Mesodermal cell (in vitro differentiated cells): Measurements from ENCODE around the gene SHB.

Experiments used
- H3K27ac ChIP-seq: 2 replicates; pipeline ENCODE4 v1.7.0; 2013; ENCODE audit warnings: mild to moderate bottlenecking, low read depth, low read length, moderate library complexity; ENCODE audit not compliant: severe bottlenecking
- H3K36me3 ChIP-seq: 2 replicates; pipeline ENCODE4 v1.7.1; 2013; ENCODE audit warnings: mild to moderate bottlenecking, low read length, moderate library complexity; ENCODE audit not compliant: control insufficient read depth, insufficient read depth
- H3K4me1 ChIP-seq: one replicate; pipeline ENCODE4 v1.7.1; 2013; ENCODE audit warnings: mild to moderate bottlenecking, low read length; ENCODE audit not compliant: insufficient read depth, control insufficient read depth, poor library complexity, severe bottlenecking
- H3K4me3 ChIP-seq: 2 replicates; pipeline ENCODE4 v1.7.0; 2013; ENCODE audit warnings: low read length, control low read depth, mild to moderate bottlenecking; ENCODE audit not compliant: insufficient read depth, poor library complexity, severe bottlenecking; ENCODE audit errors: extremely low read depth
- H3K9me3 ChIP-seq: 2 replicates; pipeline ENCODE4 v1.7.1; 2013; ENCODE audit warnings: mild to moderate bottlenecking, low read length, moderate library complexity; ENCODE audit not compliant: control insufficient read depth
- WGBS, 2 experiments: methylation state at CpG; one replicate each; pipeline ENCODE4 v1.1.5; 2013; ENCODE audit warnings: missing lambda C conversion rate in 2 of 2; ENCODE audit not compliant: insufficient coverage in 2 of 2; 5-methylcytosine and 5-hydroxymethylcytosine counted together

Gene SHB

DNA sequence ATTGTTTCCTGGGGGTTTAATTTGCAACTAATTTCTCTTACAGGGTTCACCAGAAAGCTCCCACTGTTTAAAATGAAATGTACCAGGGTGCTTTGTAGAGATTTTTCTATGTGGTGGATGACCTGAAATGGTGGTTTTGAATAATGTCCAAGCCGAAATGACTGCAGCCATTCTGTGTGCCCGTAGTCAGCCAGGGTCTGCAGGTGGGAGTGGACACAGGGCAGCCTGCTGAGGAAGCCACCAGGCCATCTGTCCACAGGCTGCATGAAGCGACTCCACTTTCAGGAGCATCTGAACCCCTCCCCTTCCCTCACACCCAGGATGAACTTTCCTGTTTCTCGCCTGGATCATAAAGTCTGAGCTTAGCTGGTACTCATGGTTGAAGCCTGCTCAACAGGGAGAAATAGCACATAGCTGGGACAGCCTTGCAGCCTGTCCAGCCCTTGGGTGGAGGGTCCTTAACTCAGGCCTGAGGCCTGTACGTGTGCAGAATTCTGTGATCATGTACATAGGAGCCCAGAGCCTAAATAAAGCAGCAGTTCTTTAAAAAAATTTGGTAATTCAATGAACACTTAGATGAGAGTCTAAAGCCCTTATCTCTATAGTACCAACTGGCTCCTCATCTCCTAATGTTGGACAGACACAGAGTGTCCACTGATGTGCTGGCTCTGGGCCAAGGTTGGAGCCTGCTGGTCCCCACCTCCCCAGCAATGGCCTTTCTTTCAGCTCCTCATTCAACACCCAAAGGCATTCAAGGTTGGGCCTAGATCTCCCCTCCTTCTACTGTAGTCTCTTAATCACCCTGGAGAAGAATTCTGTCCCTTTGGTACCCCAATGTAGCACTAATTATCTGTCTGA, 72.8 kb downstream of the SHB start:
- H3K4me1 ChIP-seq, result peaks cover 42% of the 10 kb centered on the region
- no peaks in the 10 kb centered on the region for H3K9me3 ChIP-seq
- H3K27ac ChIP-seq, result no peak overlapping the region
- no peak overlapping the region for H3K4me3 ChIP-seq
- 97 to 98% methylated on average over 3 to 4 of the region's 5 CpGs for WGBS, 2 experiments
- peaks cover 12% of the 10 kb centered on the region for H3K36me3 ChIP-seq

DNA sequence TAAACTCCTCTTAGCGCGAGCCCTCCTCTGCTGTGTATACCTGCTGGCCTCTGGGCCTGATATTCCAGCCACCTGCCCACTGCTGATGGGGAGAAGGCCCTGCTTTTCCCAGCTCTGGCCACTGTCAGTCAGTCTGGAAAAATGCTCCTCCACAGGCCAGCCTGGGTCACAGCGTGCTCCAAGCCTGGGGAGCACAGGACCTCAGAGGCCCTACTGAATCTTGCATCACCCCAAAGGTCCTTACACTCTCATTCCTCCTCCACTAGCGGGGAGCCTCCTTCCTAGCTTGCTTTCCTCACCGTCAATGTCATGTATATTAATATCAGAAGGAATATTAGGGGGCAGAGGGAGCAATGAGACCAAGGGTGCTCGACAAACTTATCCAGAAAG, 73.7 kb downstream of the SHB start:
- no peak overlapping the region for H3K27ac ChIP-seq
- no peak overlapping the region for H3K4me3 ChIP-seq
- WGBS, 2 experiments, result 82 to 100% methylated on average over 1 to 2 of the region's 6 CpGs
- H3K4me1 ChIP-seq, result peaks cover 48% of the 10 kb centered on the region
- peaks cover 21% of the 10 kb centered on the region for H3K36me3 ChIP-seq
- no peaks in the 10 kb centered on the region for H3K9me3 ChIP-seq

DNA sequence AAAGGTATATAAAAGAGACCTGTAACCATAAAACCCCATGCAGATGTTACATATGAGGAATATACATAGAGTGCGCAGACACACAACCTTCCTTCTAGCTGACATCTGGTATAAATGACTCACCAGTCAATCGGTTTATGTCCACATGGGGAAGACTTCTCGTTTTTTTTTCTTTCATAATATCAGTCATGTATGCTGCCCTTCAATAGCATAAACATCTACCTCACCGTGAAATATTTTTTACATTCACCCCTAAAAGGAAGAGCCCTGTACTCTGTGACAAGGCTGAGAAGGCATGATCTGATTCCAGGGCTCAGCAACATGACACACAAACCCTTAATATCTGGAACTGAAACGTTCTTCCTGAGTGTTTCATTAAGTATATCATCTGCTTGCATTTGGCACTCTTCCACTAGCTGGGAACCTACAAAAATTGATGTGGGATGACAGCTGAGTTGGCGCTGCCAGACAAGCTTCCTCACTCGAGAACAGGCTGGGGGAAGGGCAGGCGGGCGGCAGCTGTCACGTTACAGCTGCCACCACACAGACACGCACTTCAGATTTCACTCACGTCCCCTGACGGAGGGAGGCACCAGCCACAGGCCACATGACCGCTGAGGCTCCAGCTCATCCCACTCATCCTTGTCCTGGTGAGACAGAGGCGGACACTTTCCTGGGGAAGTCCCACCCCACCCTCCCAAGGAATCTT, 74.2 kb downstream of the SHB start:
- Histone ChIP-seq H3K4me1 (peaks cover 48% of the 10 kb centered on the region), H3K9me3 (no peaks in the 10 kb centered on the region), H3K36me3 (peaks cover 26% of the 10 kb centered on the region), H3K27ac (no peak overlapping the region), H3K4me3 (no peak overlapping the region)
- WGBS, 2 experiments, result 91 to 97% methylated on average over 9 to 14 of the region's 15 CpGs

DNA sequence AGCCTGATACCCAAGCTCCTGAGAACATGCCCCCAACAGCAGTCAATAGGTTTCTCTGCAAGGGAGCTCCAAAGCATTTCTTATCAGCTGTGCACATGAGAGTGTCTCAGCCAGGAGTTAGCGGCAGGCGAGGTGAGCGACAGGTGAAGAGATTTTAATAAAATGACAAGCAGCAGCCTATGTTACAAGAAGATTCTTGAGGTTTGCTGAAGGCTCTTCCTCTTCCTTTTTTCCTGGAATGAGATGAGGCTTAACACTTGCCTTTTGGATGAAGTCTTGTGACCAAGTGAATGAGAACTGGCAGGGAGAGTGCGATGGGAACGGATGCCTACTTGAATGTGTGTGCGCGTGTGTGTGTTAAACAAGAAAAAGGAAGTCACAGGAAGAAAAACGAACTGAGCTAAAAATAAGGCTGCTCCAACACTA, 76.1 kb downstream of the SHB start:
- Histone ChIP-seq H3K36me3 (peaks cover 31% of the 10 kb centered on the region), H3K4me1 (peaks cover 36% of the 10 kb centered on the region), H3K9me3 (no peaks in the 10 kb centered on the region), H3K4me3 (no peak overlapping the region), H3K27ac (no peak overlapping the region)
- WGBS, 2 experiments, result 87 to 88% methylated on average over 3 to 6 of the region's 8 CpGs

DNA sequence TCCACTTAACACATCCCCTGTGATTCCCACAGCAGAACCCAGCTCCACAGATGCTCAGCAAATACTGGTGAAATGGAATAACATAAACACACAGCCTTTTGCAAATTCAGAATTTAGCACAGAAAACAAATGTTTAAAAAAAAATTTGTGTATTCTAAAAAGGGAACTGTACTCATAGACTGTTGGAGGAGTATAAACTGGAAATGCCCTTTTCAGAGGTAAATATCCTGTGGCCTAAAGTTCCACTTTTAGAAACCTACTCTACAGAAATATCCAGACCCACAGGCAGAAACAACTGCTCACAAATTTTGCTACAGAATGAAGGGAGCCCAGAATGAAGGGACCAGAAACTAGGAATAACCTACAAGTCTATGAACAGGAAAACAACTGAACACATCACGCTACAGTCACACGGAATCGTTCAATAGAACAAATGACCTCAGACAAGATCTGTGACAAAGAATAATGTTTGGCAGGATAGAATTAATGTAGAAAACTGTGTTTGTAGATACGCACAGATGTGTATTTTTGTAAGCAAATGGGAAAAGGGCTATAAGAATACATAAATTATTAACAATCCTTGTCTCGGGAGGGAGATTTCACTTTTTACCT, 78.5 kb downstream of the SHB start:
- WGBS, 2 experiments, result 94% methylated on average over 3 of the region's 5 CpGs; no CpG with 5 or more reads in 1 of the 2 experiments
- Histone ChIP-seq H3K4me3 (no peak overlapping the region), H3K27ac (no peak overlapping the region), H3K4me1 (peaks cover 31% of the 10 kb centered on the region), H3K9me3 (no peaks in the 10 kb centered on the region), H3K36me3 (peaks cover 27% of the 10 kb centered on the region)

DNA sequence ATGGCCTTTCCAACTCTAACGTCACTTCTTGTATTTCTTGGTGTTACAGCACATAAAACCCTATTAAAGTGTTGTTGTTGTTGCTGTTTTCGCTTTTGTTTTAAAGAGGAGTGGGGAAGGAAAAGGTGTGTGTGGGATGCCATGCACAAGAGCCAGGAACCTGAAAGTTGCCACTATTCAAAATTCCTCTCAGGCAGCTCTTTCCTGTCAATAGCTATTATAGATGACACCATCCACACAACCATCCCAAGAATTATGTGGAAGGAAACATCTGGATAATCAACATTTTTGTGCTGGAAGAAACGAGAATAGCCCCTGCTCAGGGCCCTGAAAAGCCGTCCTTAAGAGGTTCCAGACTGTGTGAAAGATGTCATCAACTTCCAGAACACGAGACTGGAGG, 79.3 kb downstream of the SHB start:
- Histone ChIP-seq H3K9me3 (no peaks in the 10 kb centered on the region), H3K4me3 (no peak overlapping the region), H3K36me3 (peaks cover 27% of the 10 kb centered on the region), H3K4me1 (peaks cover 36% of the 10 kb centered on the region), H3K27ac (no peak overlapping the region)
- WGBS, 2 experiments, result 95 to 96% methylated on average over 2 to 3 of the region's 5 CpGs

DNA sequence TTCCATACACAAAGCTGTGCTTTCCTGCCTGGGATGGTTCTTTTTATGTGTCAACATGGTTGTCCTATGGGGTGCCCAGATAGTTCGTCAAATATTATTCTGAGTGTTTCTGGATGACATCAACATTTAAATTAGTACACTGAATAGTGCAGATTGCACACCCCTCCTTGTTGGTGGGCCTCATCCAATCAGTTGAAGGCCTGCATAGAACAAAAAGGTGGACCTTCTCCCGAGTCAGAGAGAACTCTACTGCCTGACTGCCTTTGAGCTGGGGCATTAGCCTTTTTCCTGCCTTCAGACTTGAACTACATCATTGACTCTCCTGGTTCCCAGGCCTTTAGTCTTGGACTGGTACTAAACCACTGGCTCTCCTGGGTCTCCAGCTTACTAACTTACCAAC, 80.4 kb downstream of the SHB start:
- Histone ChIP-seq H3K36me3 (peaks cover 35% of the 10 kb centered on the region), H3K27ac (no peak overlapping the region), H3K4me3 (no peak overlapping the region), H3K4me1 (peaks cover 36% of the 10 kb centered on the region), H3K9me3 (no peaks in the 10 kb centered on the region)
- 65 to 67% methylated on average over 2 of the region's 2 CpGs for WGBS, 2 experiments

DNA sequence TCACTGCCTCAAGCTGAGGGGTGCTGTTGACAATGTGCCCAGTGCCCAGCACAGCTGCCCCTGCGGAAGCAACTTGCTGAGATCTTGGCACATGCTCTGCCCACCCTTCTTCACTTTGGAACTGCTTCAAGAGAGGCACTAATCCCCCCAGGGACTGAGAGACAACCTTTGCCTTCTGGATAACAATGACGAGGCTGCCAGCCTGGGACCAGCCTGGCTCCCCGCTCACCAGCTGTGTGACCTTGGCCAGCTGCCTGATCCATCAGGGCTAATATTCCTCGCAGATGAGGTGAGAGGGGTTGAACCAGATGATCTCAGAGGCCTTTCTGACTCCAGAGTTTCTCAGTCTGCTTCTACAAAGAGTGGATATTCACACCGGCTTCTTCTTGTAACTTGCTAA, 81.0 kb downstream of the SHB start:
- peaks cover 41% of the 10 kb centered on the region for H3K36me3 ChIP-seq
- H3K4me1 ChIP-seq, result peaks cover 36% of the 10 kb centered on the region
- WGBS, 2 experiments, result 93 to 95% methylated on average over 5 of the region's 5 CpGs
- no peak overlapping the region for H3K4me3 ChIP-seq
- H3K27ac ChIP-seq, result no peak overlapping the region
- H3K9me3 ChIP-seq, result no peaks in the 10 kb centered on the region

DNA sequence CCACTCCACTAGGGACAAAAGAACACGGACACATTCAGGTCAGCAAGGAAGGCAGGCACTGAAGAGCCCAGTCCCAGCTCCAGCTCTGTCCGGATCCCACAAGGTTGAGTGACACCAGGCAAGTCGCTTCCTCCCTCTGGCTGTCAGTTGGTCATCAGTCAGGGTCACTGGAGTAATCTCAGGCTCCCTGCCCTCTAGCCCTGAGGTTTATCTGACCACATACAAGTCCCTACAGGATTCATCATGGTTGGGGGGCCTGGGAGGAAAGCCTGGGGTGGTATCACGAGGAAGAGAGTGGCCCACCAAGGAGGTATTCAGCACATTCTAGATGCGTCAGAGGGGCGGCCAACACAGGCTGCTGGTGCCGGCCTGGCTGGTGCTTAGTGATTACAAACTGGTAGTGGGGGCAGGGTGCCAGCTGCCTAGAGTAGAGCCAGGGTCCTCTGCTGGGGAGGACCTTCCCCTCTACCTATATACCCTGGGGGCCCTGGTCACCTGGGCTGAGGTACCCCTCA, 81.5 kb downstream of the SHB start:
- 95 to 96% methylated on average over 5 of the region's 7 CpGs for WGBS, 2 experiments
- H3K27ac ChIP-seq, result no peak overlapping the region
- H3K4me3 ChIP-seq, result no peak overlapping the region
- no peaks in the 10 kb centered on the region for H3K9me3 ChIP-seq
- peaks cover 36% of the 10 kb centered on the region for H3K4me1 ChIP-seq
- H3K36me3 ChIP-seq, result peaks cover 44% of the 10 kb centered on the region

DNA sequence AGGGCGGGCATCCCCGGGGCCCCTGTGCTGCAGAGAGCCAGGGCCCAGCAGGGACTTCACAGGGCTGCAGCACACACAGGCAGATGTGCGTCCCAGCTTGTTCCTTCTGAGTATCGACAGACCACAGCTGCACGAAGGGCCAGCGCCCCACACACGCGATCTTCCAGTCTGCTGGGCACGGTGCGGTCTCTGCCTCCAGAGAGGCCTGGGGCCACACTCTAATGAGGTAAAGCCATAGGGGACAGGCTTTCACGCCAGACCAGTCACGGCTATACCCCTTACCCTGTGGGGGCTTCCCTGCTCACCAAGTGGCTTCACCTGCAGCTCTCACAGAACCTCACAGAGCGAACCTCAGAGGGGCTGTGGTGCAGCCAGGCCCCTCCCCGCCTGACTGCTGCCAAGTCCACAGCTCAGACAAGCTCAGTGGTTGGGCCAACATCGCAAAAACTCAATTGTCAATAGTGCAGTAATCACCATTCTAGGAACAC, 82.2 kb downstream of the SHB start:
- WGBS, 2 experiments, result 95 to 99% methylated on average over 15 of the region's 15 CpGs
- H3K9me3 ChIP-seq, result no peaks in the 10 kb centered on the region
- no peak overlapping the region for H3K27ac ChIP-seq
- peaks cover 51% of the 10 kb centered on the region for H3K36me3 ChIP-seq
- no peak overlapping the region for H3K4me3 ChIP-seq
- peaks cover 36% of the 10 kb centered on the region for H3K4me1 ChIP-seq
